GM13976 (cell line): ENCODE results near the gene ERC1.

Source experiments
- DNase-seq: peaks from one replicate; pipeline ENCODE4 v3.0.0; 2012; ENCODE audit warnings: low spot score
- in situ Hi-C: fragments of 300-500 bp; cut with MboI; formaldehyde crosslinking; loops from one replicate; pipeline ENCODE4 v1.12.0; 2022; ENCODE audit warnings: low sequenced_read_pairs, mixed read lengths, inconsistent platforms; ENCODE audit not compliant: unreplicated experiment
- TF ChIP-seq, protein P1 (sequence below): IDR thresholded peaks from 2 replicates; pipeline ENCODE4 v1.5.1; 2012; ENCODE audit warnings: borderline replicate concordance, mild to moderate bottlenecking; ENCODE audit not compliant: insufficient read depth; ENCODE audit errors: extremely low read depth, missing control alignments, control extremely low read depth

ERC1 gene

DNA sequence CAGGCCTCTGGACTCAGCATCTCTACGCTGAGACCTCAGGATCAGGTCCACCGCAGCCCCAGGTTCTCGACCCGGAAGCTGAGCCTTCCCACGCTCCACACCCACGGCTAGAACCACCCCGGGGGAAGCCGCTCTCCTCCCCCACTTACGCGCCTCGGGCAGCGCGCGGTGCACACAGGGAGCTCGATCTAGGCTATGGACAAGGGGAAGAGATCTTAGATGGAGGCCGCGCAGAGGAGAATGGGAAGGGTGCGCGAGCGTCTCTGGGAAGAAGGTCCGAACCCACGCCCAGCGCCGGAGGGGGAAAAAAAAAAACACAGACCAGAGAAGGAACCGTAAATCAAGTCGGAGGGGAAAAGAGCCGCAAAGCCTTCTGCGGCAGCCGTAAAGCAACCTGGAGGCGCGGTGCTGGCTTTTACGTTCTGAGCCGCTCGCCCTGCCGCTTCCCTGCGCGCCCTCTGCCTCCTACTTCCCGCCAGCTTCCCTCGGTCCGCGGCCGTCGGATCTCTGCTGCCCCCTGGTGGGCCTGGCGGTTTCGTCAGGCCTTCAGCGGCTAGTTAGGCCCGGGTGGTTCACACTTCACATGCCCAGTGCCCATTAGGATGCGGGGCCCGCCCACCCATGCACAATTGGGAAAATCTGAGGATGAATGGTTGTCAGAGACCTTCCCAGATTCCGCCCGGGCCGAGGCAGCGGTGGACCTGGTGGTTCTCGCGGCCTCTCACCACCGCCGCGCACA is 41.4 kb upstream of the ERC1 start, which contains the start of gene RAD52:
TSS of gene RAD52 (minus strand) at position 242 of the 739 bp plus-strand sequence. CDS start 16,636 bp downstream, outside the sequence.
- TF ChIP-seq, protein P1, sequence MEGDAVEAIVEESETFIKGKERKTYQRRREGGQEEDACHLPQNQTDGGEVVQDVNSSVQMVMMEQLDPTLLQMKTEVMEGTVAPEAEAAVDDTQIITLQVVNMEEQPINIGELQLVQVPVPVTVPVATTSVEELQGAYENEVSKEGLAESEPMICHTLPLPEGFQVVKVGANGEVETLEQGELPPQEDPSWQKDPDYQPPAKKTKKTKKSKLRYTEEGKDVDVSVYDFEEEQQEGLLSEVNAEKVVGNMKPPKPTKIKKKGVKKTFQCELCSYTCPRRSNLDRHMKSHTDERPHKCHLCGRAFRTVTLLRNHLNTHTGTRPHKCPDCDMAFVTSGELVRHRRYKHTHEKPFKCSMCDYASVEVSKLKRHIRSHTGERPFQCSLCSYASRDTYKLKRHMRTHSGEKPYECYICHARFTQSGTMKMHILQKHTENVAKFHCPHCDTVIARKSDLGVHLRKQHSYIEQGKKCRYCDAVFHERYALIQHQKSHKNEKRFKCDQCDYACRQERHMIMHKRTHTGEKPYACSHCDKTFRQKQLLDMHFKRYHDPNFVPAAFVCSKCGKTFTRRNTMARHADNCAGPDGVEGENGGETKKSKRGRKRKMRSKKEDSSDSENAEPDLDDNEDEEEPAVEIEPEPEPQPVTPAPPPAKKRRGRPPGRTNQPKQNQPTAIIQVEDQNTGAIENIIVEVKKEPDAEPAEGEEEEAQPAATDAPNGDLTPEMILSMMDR = peak; percentile 97
- in situ Hi-C loops = loop anchor here (10.0 kb wide), 3 partner anchors 135 to 375 kb away; no protein-coding TSS in a partner anchor
- peak; percentile 92 for DNase-seq

DNA sequence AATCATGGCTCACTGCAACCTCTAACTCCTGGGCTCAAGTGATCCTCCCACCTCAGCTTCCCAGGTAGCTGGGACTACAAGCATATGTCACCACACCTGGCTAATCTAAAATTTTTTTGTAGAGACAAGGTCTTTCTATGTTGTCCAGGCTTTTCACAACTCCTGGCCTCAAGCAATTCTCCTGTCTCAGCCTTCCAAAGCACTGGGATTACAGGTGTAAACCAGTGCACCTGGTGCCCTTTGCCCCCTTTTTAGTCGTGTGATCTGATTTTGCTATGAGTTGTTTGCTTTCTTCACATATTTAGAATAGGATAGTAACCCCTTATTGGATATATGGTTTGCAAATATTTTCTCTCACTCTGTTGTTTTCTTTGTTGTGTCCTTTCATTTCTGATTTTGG is 39.8 kb upstream of the ERC1 start:
- in situ Hi-C loops = loop anchor here (10.0 kb wide), 2 partner anchors 144 to 376 kb away; no protein-coding TSS in a partner anchor
- TF ChIP-seq, protein P1 = no peak

DNA sequence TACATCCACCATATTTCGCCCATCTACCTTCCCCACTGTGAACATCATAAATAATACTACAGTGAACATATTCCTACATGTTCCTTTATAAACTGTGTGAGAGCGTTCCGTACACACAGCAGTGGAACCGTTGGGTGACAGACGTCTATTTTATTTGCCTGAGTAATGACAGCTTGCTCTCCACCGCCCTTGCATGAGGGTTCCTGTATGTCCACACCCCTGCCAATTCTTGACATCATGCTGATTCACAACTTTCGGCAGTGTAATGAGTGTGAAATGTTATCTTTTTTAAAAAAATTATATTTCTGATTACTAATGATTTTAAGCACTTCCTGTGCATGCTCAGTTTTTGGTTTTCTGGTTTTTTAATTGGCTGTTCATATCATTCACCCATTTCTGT is 37.2 kb upstream of the ERC1 start:
- no peak for DNase-seq
- TF ChIP-seq, protein P1 = no peak
- in situ Hi-C loops = loop anchor here (10.0 kb wide), 2 partner anchors 141 to 379 kb away; no protein-coding TSS in a partner anchor

More for the DNA sequence above, 39.8 kb upstream of the ERC1 start:
- DNase-seq = no peak

DNA sequence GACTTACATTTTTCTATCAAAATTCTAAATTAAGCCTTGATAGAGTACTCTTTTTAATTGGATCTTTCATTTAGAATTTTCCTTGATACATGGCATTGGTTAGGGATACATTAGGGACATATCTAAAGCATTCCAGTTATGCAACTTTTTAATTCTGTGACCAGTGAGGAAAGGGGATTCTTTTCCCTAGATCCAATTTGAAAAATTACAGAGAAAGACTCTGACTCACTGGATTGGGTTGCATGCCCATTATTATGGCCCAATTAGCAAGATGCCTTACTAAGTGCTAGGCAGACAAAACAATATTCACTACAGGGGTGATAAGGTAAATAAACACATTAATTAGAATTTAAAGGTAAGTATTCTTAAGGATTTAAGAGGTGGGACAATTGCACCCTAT is 36.3 kb upstream of the ERC1 start:
- in situ Hi-C loops = loop anchor here (10.0 kb wide), 2 partner anchors 140 to 380 kb away; no protein-coding TSS in a partner anchor
- DNase-seq = no peak
- TF ChIP-seq, protein P1 = no peak

DNA sequence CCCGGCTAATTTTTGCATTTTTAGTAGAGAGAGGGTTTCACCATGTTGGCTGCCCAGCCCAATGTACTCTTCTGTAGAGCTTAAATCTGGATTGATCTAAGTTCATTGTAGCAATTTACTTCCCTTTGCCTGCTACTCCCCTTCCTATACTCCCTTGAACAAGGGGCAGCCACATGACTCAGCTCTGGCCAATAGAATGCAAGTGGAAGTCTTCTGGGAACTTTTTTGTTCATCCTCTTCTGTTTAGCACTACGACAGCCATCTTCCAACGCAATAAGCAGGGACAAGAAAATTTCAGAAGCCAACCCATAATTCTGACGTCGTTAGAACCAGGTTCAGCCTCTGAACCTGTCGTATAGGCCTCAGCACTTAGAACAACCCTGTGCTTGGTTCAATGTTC is 35.1 kb upstream of the ERC1 start:
- TF ChIP-seq, protein P1 = no peak
- in situ Hi-C loops = loop anchor here (10.0 kb wide), 2 partner anchors 139 to 381 kb away; no protein-coding TSS in a partner anchor
- DNase-seq = no peak

DNA sequence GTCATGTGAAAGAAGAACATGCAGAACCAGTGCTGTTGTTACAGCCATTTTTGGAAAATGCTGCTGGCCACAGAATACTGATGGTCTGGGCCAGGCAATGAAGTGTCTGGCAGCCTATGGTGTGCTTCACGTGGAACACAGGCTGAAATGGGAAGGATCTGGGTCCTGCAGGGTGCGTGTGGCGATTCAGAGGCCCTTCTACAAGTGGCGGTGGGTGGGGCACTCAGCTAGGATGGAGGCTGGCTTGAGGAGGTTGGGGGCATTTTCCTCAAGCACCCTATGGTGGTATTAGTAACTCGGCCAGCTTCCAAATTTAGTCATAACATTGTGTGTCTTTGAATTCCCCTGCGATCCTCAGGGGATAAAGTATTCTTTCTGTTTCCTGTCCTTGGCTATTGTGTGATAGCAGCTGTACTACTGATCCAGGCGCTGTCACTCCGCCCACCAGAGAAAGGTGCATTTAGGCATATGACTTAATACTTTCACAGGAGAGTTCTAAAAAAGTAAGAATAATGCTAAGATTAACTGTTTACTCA is 32.4 kb upstream of the ERC1 start:
- DNase-seq = peak; percentile 70
- TF ChIP-seq, protein P1 = no peak
- in situ Hi-C loops = loop anchor here (10.0 kb wide), 2 partner anchors 136 to 384 kb away; no protein-coding TSS in a partner anchor
